Natural killer cell (primary cell): Measurements from ENCODE around the gene PCBP3. TPM values are rescaled to one million over a fixed set of nuclear protein-coding genes. Genes with fewer than 3 reads are reported as not detected.

Experiments
- ATAC-seq, 3 donors: fragments of 150-1000 bp in 2 of 3; fragments of 200-7000 bp in 1 of 3; cut with Tn5 transposase; 1 replicate in 1 of 3; 2 replicates in 2 of 3; pipeline ENCODE4 v1.10.0; 2021; ENCODE audit warnings: mild to moderate bottlenecking in 2 of 3, moderate library complexity in 2 of 3
- DNase-seq, 2 donors: peaks; one replicate each; pipeline versions ENCODE4 v3.0.0 to v3.0.0-alpha.2; 2013 to 2021; ENCODE audit warnings: mixed read lengths in 1 of 2
- H3K27ac ChIP-seq: one replicate; pipeline ENCODE4 v1.5.1; 2013; ENCODE audit warnings: mild to moderate bottlenecking, low read length
- H3K27me3 ChIP-seq: one replicate; pipeline ENCODE4 v1.6.1; 2013; ENCODE audit warnings: low read length; ENCODE audit not compliant: control insufficient read depth, insufficient read depth
- H3K36me3 ChIP-seq: one replicate; pipeline ENCODE4 v1.6.1; 2013; ENCODE audit warnings: low read length; ENCODE audit not compliant: control insufficient read depth, insufficient read depth
- H3K4me1 ChIP-seq: one replicate; pipeline ENCODE4 v1.6.1; 2013; ENCODE audit warnings: low read length; ENCODE audit not compliant: control insufficient read depth, insufficient read depth
- H3K4me3 ChIP-seq: one replicate; pipeline ENCODE4 v1.5.1; 2013; ENCODE audit warnings: low read length
- H3K9me3 ChIP-seq: one replicate; pipeline ENCODE4 v1.6.1; 2013; ENCODE audit warnings: low read length; ENCODE audit not compliant: control insufficient read depth, insufficient read depth
- H3K27ac Mint-ChIP-seq, 2 donors: one replicate each; pipeline ENCODE4 v1.8.0; 2022; ENCODE audit warnings: mild to moderate bottlenecking in 2 of 2, mixed read lengths in 2 of 2, moderate library complexity in 1 of 2
- H3K27me3 Mint-ChIP-seq, 2 donors: one replicate each; pipeline ENCODE4 v1.8.0; 2022; ENCODE audit warnings: low read depth in 2 of 2, mixed read lengths in 2 of 2
- H3K36me3 Mint-ChIP-seq: one replicate; pipeline ENCODE4 v1.8.0; 2022; ENCODE audit warnings: mixed read lengths
- H3K4me1 Mint-ChIP-seq, 2 donors: one replicate each; pipeline ENCODE4 v1.8.0; 2022; ENCODE audit warnings: mixed read lengths in 2 of 2
- H3K4me3 Mint-ChIP-seq: one replicate; pipeline ENCODE4 v1.8.0; 2022; ENCODE audit warnings: mild to moderate bottlenecking, moderate library complexity, mixed read lengths
- H3K9me3 Mint-ChIP-seq, 2 donors: one replicate each; pipeline ENCODE4 v1.8.0; 2022; ENCODE audit warnings: mixed read lengths in 2 of 2
- WGBS: methylation state at CpG from one replicate; pipeline ENCODE4 v1.1.7; 2013; ENCODE audit warnings: missing lambda C conversion rate; ENCODE audit not compliant: insufficient coverage; 5-methylcytosine and 5-hydroxymethylcytosine counted together
- intact Hi-C: fragments of 100-400 bp; cut with micrococcal nuclease; formaldehyde crosslinking; loops from one replicate; pipeline ENCODE4 v1.14.2; 2022
- total RNA-seq, 4 donors: library from RNA; stranded (reverse); fragments of 120-200 nt in 1 of 4; gene quantifications; one replicate each; pipeline versions ENCODE4 v1.2.3 to v1.2.4, GENCODE V29; 2013 to 2022
- TF ChIP-seq, protein P1 (sequence below): fragments of 200-600 bp; IDR thresholded peaks from one replicate; pipeline ENCODE4 v1.8.0; 2022; ENCODE audit warnings: antibody characterized with exemption

The PCBP3 gene
- total RNA-seq, 3 donors from 2014 or later (not counting 1 experiment from before 2014, with no cell fraction given): 0.50 to 3.0 (median 0.52) TPM

GRCh38 chr21:45827302-45827692 lies 183.8 kb downstream of the PCBP3 start:
- no peak overlapping the region for H3K4me3 ChIP-seq
- H3K36me3 ChIP-seq: no peaks in the 10 kb centered on the region
- 51% methylated on average over 9 of the region's 9 CpGs for WGBS
- ATAC-seq (no peak), DNase-seq (peak in 1 of 2 donors; percentile 44)
- intact Hi-C loops: loop anchor here (10.0 kb wide), 1 partner anchor 272 kb away; no protein-coding TSS in a partner anchor
- no peaks in the 10 kb centered on the region for H3K27me3 ChIP-seq
- no peaks in the 10 kb centered on the region for H3K9me3 ChIP-seq
- TF ChIP-seq, protein P1, sequence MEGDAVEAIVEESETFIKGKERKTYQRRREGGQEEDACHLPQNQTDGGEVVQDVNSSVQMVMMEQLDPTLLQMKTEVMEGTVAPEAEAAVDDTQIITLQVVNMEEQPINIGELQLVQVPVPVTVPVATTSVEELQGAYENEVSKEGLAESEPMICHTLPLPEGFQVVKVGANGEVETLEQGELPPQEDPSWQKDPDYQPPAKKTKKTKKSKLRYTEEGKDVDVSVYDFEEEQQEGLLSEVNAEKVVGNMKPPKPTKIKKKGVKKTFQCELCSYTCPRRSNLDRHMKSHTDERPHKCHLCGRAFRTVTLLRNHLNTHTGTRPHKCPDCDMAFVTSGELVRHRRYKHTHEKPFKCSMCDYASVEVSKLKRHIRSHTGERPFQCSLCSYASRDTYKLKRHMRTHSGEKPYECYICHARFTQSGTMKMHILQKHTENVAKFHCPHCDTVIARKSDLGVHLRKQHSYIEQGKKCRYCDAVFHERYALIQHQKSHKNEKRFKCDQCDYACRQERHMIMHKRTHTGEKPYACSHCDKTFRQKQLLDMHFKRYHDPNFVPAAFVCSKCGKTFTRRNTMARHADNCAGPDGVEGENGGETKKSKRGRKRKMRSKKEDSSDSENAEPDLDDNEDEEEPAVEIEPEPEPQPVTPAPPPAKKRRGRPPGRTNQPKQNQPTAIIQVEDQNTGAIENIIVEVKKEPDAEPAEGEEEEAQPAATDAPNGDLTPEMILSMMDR: no peak
- Mint-ChIP-seq H3K9me3 (no peaks in the 10 kb centered on the region), H3K27me3 (peaks cover 7 to 10% of the 10 kb centered on the region in 2 donors), H3K27ac (no peak overlapping the region), H3K4me1 (peaks cover 0 to 4% of the 10 kb centered on the region in 2 donors), H3K36me3 (no peaks in the 10 kb centered on the region), H3K4me3 (no peak overlapping the region)
- H3K4me1 ChIP-seq: no peaks in the 10 kb centered on the region
- H3K27ac ChIP-seq: peak overlapping the region; percentile 9

DNA sequence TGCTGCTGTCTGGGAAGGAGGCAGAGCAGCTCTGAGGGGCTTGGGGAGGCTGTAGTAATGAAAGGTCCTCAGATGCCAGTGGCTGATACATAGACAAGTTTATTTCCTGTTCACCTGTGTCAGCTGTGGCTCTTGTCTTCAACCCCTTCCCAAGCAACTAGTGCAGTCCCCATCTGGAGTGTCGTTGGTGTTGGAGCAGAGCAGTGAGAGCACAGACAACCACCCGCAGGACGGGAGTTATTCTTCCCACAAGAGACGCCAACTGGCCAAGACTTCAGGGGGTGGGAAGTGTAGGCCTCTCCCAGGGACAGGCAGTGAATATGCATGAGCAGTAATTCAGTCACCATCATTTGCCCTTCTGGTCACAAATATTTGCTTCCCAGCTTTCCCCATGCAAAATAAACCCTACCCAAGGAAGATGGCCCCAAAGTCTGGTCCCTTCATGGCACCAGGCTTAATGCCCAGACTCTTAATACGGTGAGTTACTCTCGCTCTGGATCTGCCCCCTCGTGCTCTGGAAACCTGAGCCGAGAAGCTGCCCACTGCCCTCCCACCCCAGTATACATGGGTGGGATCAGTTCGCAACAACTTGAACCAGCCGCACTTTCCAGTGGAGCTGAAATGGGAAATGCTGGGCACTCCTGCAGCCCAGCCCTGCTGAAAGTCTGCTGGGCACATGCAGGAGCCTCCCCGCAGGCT lies 184.5 kb downstream of the PCBP3 start:
- H3K27ac ChIP-seq: peak overlapping the region; percentile 9
- TF ChIP-seq, protein P1: no peak
- H3K4me3 ChIP-seq: no peak overlapping the region
- no peak for ATAC-seq
- no peaks in the 10 kb centered on the region for H3K27me3 ChIP-seq
- Mint-ChIP-seq H3K4me1 (peaks cover 0 to 4% of the 10 kb centered on the region in 2 donors), H3K9me3 (no peaks in the 10 kb centered on the region), H3K27me3 (peaks cover 7% of the 10 kb centered on the region in 2 donors), H3K4me3 (no peak overlapping the region), H3K27ac (no peak overlapping the region), H3K36me3 (no peaks in the 10 kb centered on the region)
- H3K36me3 ChIP-seq: no peaks in the 10 kb centered on the region
- peak in 1 of 2 donors; percentile 14 for DNase-seq
- H3K4me1 ChIP-seq: no peaks in the 10 kb centered on the region
- WGBS: 95% methylated on average over 11 of the region's 11 CpGs
- H3K9me3 ChIP-seq: no peaks in the 10 kb centered on the region
- intact Hi-C loops: loop anchor here (10.0 kb wide), 1 partner anchor 273 kb away; no protein-coding TSS in a partner anchor

DNA sequence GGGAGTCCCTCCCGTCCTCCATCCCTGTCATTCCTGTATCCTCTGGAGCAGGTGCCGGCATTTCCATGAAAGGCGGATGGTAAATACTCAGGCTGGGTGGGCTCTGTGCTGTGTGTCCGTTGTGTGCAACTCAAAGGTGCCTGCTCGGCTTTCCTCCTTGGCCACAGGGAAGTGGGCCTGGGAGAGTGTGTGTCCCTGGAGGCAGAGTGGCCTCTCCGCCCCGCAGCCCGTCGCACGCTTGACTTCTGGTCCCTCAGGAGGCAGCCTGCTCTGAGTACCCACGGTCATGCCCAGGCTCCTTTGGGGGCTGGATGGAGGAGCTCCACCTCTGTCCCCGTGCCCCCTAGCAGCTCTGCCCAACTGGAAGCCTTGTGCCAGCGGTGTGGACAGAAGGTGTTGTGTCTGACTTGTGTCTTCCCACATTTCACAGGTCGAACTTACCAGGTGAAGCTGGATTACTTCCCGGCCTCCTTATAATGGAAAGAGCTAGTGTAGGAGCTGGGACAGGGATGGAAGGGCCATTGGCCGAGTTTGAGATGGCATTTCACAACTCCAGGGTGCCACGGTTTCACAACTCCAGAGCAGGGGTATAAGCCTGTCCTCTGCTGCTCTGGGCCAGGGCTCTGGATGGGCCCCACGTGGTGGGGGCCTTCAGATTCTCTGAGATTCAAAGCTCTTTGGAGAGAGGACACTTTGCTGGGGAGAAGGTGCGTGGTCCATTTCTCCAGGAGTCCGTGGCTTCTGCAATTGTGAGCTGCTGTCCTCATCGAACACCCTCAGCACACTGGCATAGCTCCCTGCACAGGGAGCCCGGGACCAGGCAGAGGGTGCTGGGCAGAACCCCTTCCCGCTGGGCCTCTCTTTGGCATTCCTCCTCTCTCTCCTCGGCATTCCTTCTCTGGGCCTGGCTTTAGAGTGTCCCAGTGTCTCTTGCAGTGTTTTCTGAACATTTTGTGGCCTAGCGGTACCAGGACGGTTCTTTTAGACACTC lies 185.3 kb downstream of the PCBP3 start:
- intact Hi-C loops: loop anchor here (10.0 kb wide), 1 partner anchor 274 kb away; no protein-coding TSS in a partner anchor
- H3K4me1 ChIP-seq: no peaks in the 10 kb centered on the region
- TF ChIP-seq, protein P1: no peak
- no peaks in the 10 kb centered on the region for H3K27me3 ChIP-seq
- Mint-ChIP-seq H3K4me1 (peaks cover 0 to 4% of the 10 kb centered on the region in 2 donors), H3K4me3 (no peak overlapping the region), H3K36me3 (no peaks in the 10 kb centered on the region), H3K9me3 (no peaks in the 10 kb centered on the region), H3K27me3 (peaks cover 7% of the 10 kb centered on the region in 2 donors), H3K27ac (no peak overlapping the region)
- H3K36me3 ChIP-seq: no peaks in the 10 kb centered on the region
- DNase-seq (no peak), ATAC-seq (no peak)
- no peaks in the 10 kb centered on the region for H3K9me3 ChIP-seq
- 89% methylated on average over 26 of the region's 26 CpGs for WGBS
- no peak overlapping the region for H3K27ac ChIP-seq
- no peak overlapping the region for H3K4me3 ChIP-seq
